ENCODE results near the gene AKAP13. TPM values are rescaled to one million over a fixed set of nuclear protein-coding genes. Genes with fewer than 3 reads are reported as not detected.

Gene AKAP13
- total RNA-seq, 1 donor from 2014 or later: 450 TPM

- intact Hi-C loops (cut with DNase I): no loop called here
- no peak for ATAC-seq
- Histone ChIP-seq H3K27me3 (no peaks in the 10 kb centered on the region), H3K4me1 (peaks cover 7% of the 10 kb centered on the region), H3K36me3 (no peaks in the 10 kb centered on the region), H3K4me3 (no peak overlapping the region), H3K9me3 (no peaks in the 10 kb centered on the region), H3K27ac (no peak overlapping the region)
- TF ChIP-seq CTCF (IDR thresholded peaks at IDR 0.05): no peak
- DNase-seq: no peak
Measured at GRCh38 chr15:85756411-85757072, 376.1 kb downstream of the AKAP13 start.

GRCh38 chr15:85757073-85757938 lies 376.9 kb downstream of the AKAP13 start:
- H3K27me3 ChIP-seq: no peaks in the 10 kb centered on the region
- no peaks in the 10 kb centered on the region for H3K9me3 ChIP-seq
- no peak overlapping the region for H3K4me3 ChIP-seq
- H3K4me1 ChIP-seq: peaks cover 7% of the 10 kb centered on the region
- no peak overlapping the region for H3K27ac ChIP-seq
- no peak for TF ChIP-seq CTCF (IDR thresholded peaks at IDR 0.05)
- intact Hi-C loops (cut with DNase I): no loop called here
- DNase-seq (peak; percentile 50), ATAC-seq (no peak)
- H3K36me3 ChIP-seq: no peaks in the 10 kb centered on the region

GRCh38 chr15:85757939-85758654 lies 377.7 kb downstream of the AKAP13 start:
- intact Hi-C loops (cut with DNase I): no loop called here
- Histone ChIP-seq H3K36me3 (no peaks in the 10 kb centered on the region), H3K4me1 (peaks cover 7% of the 10 kb centered on the region), H3K9me3 (no peaks in the 10 kb centered on the region), H3K27ac (no peak overlapping the region), H3K27me3 (no peaks in the 10 kb centered on the region), H3K4me3 (no peak overlapping the region)
- TF ChIP-seq CTCF (IDR thresholded peaks at IDR 0.05): no peak
- ATAC-seq (no peak), DNase-seq (peak; percentile 57)

- H3K27ac ChIP-seq: no peak overlapping the region
- H3K9me3 ChIP-seq: no peaks in the 10 kb centered on the region
- no peak overlapping the region for H3K4me3 ChIP-seq
- H3K36me3 ChIP-seq: no peaks in the 10 kb centered on the region
- intact Hi-C loops (cut with DNase I): no loop called here
- no peaks in the 10 kb centered on the region for H3K27me3 ChIP-seq
- no peak for TF ChIP-seq CTCF (IDR thresholded peaks at IDR 0.05)
- peaks cover 7% of the 10 kb centered on the region for H3K4me1 ChIP-seq
- no peak for ATAC-seq
- DNase-seq: peak; percentile 40
Measured at GRCh38 chr15:85758655-85758978, 378.2 kb downstream of the AKAP13 start.

- no peak for DNase-seq
- ATAC-seq: no peak
- intact Hi-C loops (cut with DNase I): no loop called here
- H3K36me3 ChIP-seq: no peaks in the 10 kb centered on the region
- H3K4me3 ChIP-seq: no peak overlapping the region
- H3K27me3 ChIP-seq: no peaks in the 10 kb centered on the region
- peaks cover 7% of the 10 kb centered on the region for H3K4me1 ChIP-seq
- no peak for TF ChIP-seq CTCF (IDR thresholded peaks at IDR 0.05)
- no peaks in the 10 kb centered on the region for H3K9me3 ChIP-seq
- no peak overlapping the region for H3K27ac ChIP-seq
Measured at GRCh38 chr15:85759376-85759775, 379.0 kb downstream of the AKAP13 start.
